Transverse colon (tissue), 4 donors: ENCODE results near the gene KATNIP.

Experiments used
- EP300 ChIP-seq: sonication (generic); formaldehyde crosslinking; IDR thresholded peaks from one replicate; pipeline ENCODE4 v1.6.1; 2017; ENCODE audit warnings: antibody characterized with exemption, low read depth
- POLR2AphosphoS5 ChIP-seq, 3 donors: sonication (generic); formaldehyde crosslinking; IDR thresholded peaks; one replicate each; pipeline ENCODE4 v1.6.1; 2016; ENCODE audit warnings: antibody characterized with exemption in 3 of 3
- TF ChIP-seq, protein P1 (sequence below), 5 experiments: fragments of 200-600 bp in 3 of 5; fragments of 450-650 bp in 2 of 5; sonication (generic) in 3 of 5; IDR thresholded peaks; 1 replicate in 2 of 5; 2 replicates in 3 of 5; pipeline ENCODE4 v1.5.1; 2016 to 2017; ENCODE audit warnings: antibody characterized with exemption in 5 of 5, inconsistent platforms in 3 of 5, mild to moderate bottlenecking in 2 of 5, moderate library complexity in 1 of 5

DNA sequence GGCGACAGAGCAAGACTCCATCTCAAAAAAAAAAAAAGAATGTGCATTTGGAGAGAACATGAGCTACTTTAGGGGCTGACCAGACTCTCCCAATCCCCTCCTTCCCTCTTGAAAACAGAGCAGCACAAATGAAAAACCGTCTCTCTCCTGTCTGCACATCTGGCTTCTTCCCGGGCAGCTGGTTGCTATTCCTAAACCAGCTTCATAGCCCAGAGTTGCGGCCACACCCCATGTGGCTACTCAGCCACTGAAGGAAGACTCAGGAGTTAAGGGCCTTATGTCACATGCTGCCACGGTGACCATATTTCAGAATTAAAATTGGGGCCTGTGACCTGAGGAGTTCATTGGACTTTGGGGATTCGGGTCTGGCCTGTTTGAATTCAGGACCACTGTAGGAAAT, 48.3 kb downstream of the KATNIP start:
- no peak for TF ChIP-seq EP300
- TF ChIP-seq POLR2AphosphoS5 (IDR thresholded peaks at IDR 0.05) = no peak
- TF ChIP-seq, protein P1, sequence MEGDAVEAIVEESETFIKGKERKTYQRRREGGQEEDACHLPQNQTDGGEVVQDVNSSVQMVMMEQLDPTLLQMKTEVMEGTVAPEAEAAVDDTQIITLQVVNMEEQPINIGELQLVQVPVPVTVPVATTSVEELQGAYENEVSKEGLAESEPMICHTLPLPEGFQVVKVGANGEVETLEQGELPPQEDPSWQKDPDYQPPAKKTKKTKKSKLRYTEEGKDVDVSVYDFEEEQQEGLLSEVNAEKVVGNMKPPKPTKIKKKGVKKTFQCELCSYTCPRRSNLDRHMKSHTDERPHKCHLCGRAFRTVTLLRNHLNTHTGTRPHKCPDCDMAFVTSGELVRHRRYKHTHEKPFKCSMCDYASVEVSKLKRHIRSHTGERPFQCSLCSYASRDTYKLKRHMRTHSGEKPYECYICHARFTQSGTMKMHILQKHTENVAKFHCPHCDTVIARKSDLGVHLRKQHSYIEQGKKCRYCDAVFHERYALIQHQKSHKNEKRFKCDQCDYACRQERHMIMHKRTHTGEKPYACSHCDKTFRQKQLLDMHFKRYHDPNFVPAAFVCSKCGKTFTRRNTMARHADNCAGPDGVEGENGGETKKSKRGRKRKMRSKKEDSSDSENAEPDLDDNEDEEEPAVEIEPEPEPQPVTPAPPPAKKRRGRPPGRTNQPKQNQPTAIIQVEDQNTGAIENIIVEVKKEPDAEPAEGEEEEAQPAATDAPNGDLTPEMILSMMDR (IDR thresholded peaks at IDR 0.05) = no peak
